ENCODE data around the gene FSCN2. TPM values are rescaled to one million over a fixed set of nuclear protein-coding genes. Genes with fewer than 3 reads are reported as not detected.

The FSCN2 gene
- total and polyA plus RNA-seq, 9 donors, result 1.7 to 4.8 (median 2.6) TPM

DNA sequence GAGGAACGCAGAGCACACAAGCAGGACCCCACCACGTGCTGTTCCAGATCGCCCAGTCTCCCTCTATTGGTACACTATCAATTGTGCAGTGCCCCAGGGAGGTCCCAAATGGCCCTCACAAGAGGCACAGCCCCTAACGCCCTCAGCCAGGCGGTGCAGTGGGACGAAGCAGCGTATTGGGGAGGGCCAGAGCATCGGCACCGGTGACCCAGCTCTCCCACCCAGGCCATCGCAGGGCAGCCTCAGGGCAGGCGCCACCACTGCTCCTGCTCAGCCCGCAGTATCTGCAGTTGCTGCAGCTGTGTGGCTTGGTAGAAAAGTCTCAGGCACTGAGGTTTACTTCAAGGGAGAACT, 29.9 kb downstream of the FSCN2 start:
- Histone ChIP-seq H3K4me3 (ENCODE audit: low read length) (no peak overlapping the region), H3K27ac (ENCODE audit: low read length) (no peak overlapping the region), H3K4me1 (ENCODE audit: control insufficient read depth, insufficient read depth, low read length) (peaks cover 11% of the 10 kb centered on the region), H3K27me3 (ENCODE audit: control insufficient read depth, insufficient read depth, low read length) (no peaks in the 10 kb centered on the region), H3K9me3 (replicated peaks; ENCODE audit: control insufficient read depth, low read depth, low read length) (no peaks in the 10 kb centered on the region), H3K36me3 (ENCODE audit: control insufficient read depth, insufficient read depth, low read length) (peaks cover 58% of the 10 kb centered on the region)
- 86% methylated on average over 10 of the region's 12 CpGs for WGBS (ENCODE audit: insufficient coverage)
- no peak for DNase-seq

DNA sequence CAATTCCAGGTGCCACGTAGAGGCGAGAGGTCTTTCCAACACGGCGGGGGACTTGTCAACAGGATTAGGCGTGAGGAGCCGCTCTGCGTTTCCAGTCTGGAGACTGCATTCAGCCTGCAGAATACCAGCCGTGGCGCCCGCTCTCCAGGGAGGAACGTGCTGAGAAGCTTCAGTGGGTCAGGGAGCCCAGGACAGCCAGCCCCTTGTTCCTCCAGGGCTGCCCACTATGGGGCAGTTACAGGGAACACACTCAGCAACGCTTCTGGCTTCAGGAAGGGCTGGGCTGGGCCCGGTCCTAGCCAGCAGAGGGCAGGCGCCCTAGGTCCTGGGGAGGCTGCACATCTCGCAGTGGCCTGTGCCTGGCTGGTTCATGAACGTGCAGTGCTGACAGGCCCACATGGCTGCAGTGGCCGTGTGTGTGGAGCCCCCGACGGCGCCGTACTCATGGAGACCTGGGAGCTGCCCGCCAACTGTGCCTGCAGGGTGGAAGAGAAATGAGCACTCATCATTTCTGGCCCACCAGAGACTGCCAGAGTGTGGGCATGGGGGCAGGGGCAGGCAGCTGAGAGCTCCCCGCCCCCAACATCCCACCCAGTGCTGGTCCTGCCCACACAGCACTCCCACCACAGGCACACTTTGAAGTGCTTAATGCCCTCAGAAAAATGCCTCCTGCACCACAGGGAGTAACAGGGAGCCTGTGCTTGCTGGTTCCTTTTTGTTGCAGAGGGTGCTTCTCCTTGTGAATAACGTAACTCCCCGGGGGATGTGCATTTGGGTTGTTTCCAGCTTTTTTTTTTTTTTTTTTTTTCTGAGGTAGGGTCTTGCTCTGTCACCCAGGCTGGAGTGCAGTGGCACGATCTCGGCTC, 31.0 kb downstream of the FSCN2 start:
- DNase-seq, result no peak
- 79% methylated on average over 22 of the region's 27 CpGs for WGBS (ENCODE audit: insufficient coverage)
- Histone ChIP-seq H3K36me3 (ENCODE audit: control insufficient read depth, insufficient read depth, low read length) (peaks cover 69% of the 10 kb centered on the region), H3K4me3 (ENCODE audit: low read length) (no peak overlapping the region), H3K9me3 (replicated peaks; ENCODE audit: control insufficient read depth, low read depth, low read length) (no peaks in the 10 kb centered on the region), H3K27me3 (ENCODE audit: control insufficient read depth, insufficient read depth, low read length) (no peaks in the 10 kb centered on the region), H3K27ac (ENCODE audit: low read length) (no peak overlapping the region), H3K4me1 (ENCODE audit: control insufficient read depth, insufficient read depth, low read length) (peaks cover under 1% of the 10 kb centered on the region)

GRCh38 chr17:81561494-81561885, 33.3 kb downstream of the FSCN2 start:
- Histone ChIP-seq H3K4me1 (ENCODE audit: control insufficient read depth, insufficient read depth, low read length) (peaks cover 8% of the 10 kb centered on the region), H3K27ac (ENCODE audit: low read length) (no peak overlapping the region)
- whole genome bisulfite sequencing (ENCODE audit: insufficient coverage), result 100% methylated on average over 1 of the region's 4 CpGs

DNA sequence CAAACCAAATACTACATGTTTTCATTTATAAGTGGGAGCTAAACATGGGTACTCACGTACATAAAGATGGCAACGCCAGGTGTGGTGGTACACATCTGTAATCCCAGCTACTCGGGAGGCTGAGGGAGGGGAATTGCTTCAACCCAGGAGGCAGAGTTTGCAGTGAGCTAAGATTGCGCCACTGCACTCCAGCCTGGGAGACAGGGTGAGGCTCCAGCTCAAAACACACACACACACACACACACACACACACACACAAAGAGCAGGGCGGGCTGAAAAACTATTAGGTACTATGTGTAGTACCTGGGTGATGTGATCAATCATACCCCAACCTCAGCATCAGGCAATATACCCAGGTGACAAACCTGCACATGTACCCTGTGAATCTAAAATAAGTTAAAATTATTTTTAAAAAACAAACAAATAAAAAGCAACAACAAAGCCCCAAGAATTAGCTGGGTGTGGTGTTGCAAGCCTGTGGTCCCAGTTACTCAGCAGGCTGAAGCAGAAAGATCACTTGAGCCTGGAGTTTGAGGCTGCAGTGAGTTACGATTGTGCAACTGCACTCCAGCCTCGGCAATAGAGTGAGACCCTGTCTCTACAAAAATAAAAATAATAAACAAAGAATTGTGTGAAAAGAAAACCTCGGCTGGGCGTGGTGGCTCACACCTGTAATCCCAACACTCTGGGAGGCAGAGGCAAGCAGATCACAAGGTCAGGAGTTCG, 35.8 kb downstream of the FSCN2 start:
- H3K4me1 ChIP-seq (ENCODE audit: control insufficient read depth, insufficient read depth, low read length), result peaks cover 27% of the 10 kb centered on the region
- H3K9me3 ChIP-seq (replicated peaks; ENCODE audit: control insufficient read depth, low read depth, low read length), result no peaks in the 10 kb centered on the region
- no CpG with 5 or more reads among the region's 10 CpGs for WGBS (ENCODE audit: insufficient coverage)
- no peaks in the 10 kb centered on the region for H3K27me3 ChIP-seq (ENCODE audit: control insufficient read depth, insufficient read depth, low read length)
- no peak for DNase-seq
- peaks cover 81% of the 10 kb centered on the region for H3K36me3 ChIP-seq (ENCODE audit: control insufficient read depth, insufficient read depth, low read length)
- no peak overlapping the region for H3K4me3 ChIP-seq (ENCODE audit: low read length)
- H3K27ac ChIP-seq (ENCODE audit: low read length), result no peak overlapping the region

More at GRCh38 chr17:81561494-81561885, 33.3 kb downstream of the FSCN2 start:
- H3K4me3 ChIP-seq (ENCODE audit: low read length), result no peak overlapping the region
- no peak for DNase-seq
- no peaks in the 10 kb centered on the region for H3K27me3 ChIP-seq (ENCODE audit: control insufficient read depth, insufficient read depth, low read length)
- H3K36me3 ChIP-seq (ENCODE audit: control insufficient read depth, insufficient read depth, low read length), result peaks cover 86% of the 10 kb centered on the region
- H3K9me3 ChIP-seq (replicated peaks; ENCODE audit: control insufficient read depth, low read depth, low read length), result no peaks in the 10 kb centered on the region

DNA sequence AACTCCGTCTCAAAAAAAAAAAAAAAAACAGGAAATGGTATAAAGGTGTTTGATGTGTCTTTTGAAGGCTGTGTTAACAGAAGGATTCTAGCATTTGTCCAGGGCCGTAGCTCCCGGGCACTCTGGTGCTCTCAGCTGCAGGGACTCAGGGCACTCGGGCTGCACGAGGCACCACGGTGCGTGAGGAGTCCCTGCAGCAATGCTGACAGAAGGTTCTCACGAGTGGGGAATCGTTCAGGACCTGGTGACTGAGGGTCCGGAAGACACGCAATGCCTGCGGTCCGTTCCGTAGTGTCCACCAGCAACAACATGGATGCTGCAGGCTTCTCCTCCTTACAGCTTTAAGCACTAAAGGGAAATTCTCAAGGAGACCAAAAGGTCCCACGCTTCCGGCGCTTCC, 36.6 kb downstream of the FSCN2 start:
- no peak for DNase-seq
- Histone ChIP-seq H3K4me1 (ENCODE audit: control insufficient read depth, insufficient read depth, low read length) (peaks cover 27% of the 10 kb centered on the region), H3K27me3 (ENCODE audit: control insufficient read depth, insufficient read depth, low read length) (no peaks in the 10 kb centered on the region), H3K27ac (ENCODE audit: low read length) (no peak overlapping the region), H3K9me3 (replicated peaks; ENCODE audit: control insufficient read depth, low read depth, low read length) (no peaks in the 10 kb centered on the region), H3K4me3 (ENCODE audit: low read length) (no peak overlapping the region), H3K36me3 (ENCODE audit: control insufficient read depth, insufficient read depth, low read length) (peaks cover 83% of the 10 kb centered on the region)
- 88% methylated on average over 14 of the region's 17 CpGs for WGBS (ENCODE audit: insufficient coverage)

DNA sequence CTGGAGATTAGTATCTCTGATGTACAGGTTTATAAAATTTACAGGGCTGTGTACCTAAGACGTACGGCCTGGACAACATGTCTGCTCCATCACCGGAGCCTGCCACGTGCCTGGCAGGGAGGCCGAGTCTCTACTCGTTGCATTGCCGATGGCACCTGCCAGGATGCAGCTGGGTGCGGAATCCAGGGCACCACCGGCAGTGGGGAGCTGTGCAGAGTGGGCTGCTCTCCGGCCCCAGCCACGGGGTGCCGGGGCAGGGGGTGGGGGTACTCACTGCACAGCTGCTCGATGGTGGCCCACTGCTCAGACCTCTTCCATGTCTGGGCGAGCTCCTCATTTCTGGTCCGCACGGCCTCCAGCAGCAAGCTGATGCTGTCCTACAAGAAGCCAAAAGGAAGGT, 37.1 kb downstream of the FSCN2 start:
- Histone ChIP-seq H3K4me3 (ENCODE audit: low read length) (no peak overlapping the region), H3K27me3 (ENCODE audit: control insufficient read depth, insufficient read depth, low read length) (no peaks in the 10 kb centered on the region), H3K4me1 (ENCODE audit: control insufficient read depth, insufficient read depth, low read length) (peaks cover 27% of the 10 kb centered on the region), H3K27ac (ENCODE audit: low read length) (peak overlapping the region; percentile 86), H3K36me3 (ENCODE audit: control insufficient read depth, insufficient read depth, low read length) (peaks cover 84% of the 10 kb centered on the region), H3K9me3 (replicated peaks; ENCODE audit: control insufficient read depth, low read depth, low read length) (no peaks in the 10 kb centered on the region)
- WGBS (ENCODE audit: insufficient coverage), result 90% methylated on average over 16 of the region's 16 CpGs
- no peak for DNase-seq

DNA sequence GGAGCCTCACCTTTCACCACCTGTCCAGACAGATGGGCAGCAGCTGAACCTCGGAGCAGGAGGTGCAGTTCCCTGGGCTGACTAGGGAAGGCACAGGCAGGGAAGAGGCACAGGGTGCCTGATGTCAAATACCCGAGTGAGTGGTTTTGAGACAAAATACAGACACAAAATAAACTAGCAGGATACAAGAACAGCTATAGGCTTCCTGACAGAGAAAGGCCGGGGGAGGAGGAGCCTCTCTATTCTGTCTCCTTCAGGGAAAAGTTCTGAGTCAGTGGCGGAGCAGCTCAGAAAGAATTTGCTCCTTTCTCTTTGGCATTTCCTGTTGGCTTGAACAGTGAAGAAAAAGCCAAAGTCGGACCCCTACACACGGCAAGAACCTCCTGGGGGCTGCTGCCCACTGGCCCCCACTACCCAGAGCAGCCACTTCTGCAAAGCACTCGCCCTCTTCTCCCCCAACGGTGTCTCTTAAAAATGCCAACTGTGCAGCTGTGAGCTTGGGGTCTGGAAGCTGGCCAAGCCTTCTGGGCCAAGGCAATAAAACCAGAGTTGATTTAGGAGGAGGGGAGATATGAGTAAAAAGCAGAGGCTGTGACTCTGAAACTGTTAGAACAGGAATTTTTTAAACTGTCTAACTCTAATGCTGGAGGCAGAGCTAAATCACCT, 38.4 kb downstream of the FSCN2 start:
- no peak overlapping the region for H3K4me3 ChIP-seq (ENCODE audit: low read length)
- H3K9me3 ChIP-seq (replicated peaks; ENCODE audit: control insufficient read depth, low read depth, low read length), result no peaks in the 10 kb centered on the region
- WGBS (ENCODE audit: insufficient coverage), result 0% methylated on average over 2 of the region's 8 CpGs
- DNase-seq, result peak; percentile 93
- peaks cover 27% of the 10 kb centered on the region for H3K4me1 ChIP-seq (ENCODE audit: control insufficient read depth, insufficient read depth, low read length)
- H3K27ac ChIP-seq (ENCODE audit: low read length), result peak overlapping the region; percentile 86
- H3K36me3 ChIP-seq (ENCODE audit: control insufficient read depth, insufficient read depth, low read length), result peaks cover 89% of the 10 kb centered on the region
- H3K27me3 ChIP-seq (ENCODE audit: control insufficient read depth, insufficient read depth, low read length), result no peaks in the 10 kb centered on the region

DNA sequence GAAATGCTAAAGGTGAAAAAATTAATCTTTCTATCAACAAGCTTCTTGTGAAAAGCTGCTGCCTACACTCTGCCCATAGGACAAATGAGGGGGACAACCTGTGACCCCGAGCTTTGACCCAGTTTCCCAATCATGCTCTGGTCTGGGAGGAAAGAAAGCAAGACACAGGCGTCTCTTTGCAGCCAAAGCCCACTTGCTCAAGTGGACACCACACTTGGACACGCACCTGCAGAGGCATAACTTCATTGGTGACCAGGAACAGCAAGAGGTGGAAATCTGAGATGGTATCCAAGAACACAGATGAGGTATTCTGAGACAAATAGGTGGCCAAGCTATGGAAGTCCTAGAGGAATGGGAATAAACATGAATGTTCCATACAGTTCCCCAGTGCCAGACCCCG, 39.0 kb downstream of the FSCN2 start:
- WGBS (ENCODE audit: insufficient coverage), result 63% methylated on average over 1 of the region's 4 CpGs
- Histone ChIP-seq H3K4me1 (ENCODE audit: control insufficient read depth, insufficient read depth, low read length) (peaks cover 27% of the 10 kb centered on the region), H3K36me3 (ENCODE audit: control insufficient read depth, insufficient read depth, low read length) (peaks cover 86% of the 10 kb centered on the region), H3K9me3 (replicated peaks; ENCODE audit: control insufficient read depth, low read depth, low read length) (no peaks in the 10 kb centered on the region), H3K27me3 (ENCODE audit: control insufficient read depth, insufficient read depth, low read length) (no peaks in the 10 kb centered on the region), H3K4me3 (ENCODE audit: low read length) (no peak overlapping the region), H3K27ac (ENCODE audit: low read length) (peak overlapping the region; percentile 86)
- DNase-seq, result no peak

DNA sequence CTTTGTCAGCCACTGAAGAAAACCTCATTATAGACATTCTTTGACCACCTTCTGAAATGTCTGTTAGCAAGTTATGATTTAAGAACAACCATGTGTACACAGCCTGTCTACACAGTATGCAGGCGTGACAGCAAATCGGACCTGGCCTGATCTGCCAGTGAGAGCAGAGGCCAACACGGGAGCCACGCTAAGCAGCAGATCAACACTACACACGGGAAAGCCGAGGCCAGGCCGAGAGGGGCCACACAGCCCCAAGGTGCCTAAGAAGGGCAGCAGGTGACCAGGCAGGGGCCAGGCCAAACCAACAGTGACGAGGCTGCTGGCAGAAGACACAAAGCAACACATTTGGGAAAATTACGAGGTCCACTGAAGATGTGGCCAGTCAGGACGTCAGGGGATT, 40.2 kb downstream of the FSCN2 start:
- no peak for DNase-seq
- WGBS (ENCODE audit: insufficient coverage), result 77% methylated on average over 10 of the region's 10 CpGs
- no peaks in the 10 kb centered on the region for H3K9me3 ChIP-seq (replicated peaks; ENCODE audit: control insufficient read depth, low read depth, low read length)
- peaks cover 80% of the 10 kb centered on the region for H3K36me3 ChIP-seq (ENCODE audit: control insufficient read depth, insufficient read depth, low read length)
- no peaks in the 10 kb centered on the region for H3K27me3 ChIP-seq (ENCODE audit: control insufficient read depth, insufficient read depth, low read length)
- H3K27ac ChIP-seq (ENCODE audit: low read length), result no peak overlapping the region
- H3K4me1 ChIP-seq (ENCODE audit: control insufficient read depth, insufficient read depth, low read length), result peaks cover 27% of the 10 kb centered on the region
- H3K4me3 ChIP-seq (ENCODE audit: low read length), result no peak overlapping the region

DNA sequence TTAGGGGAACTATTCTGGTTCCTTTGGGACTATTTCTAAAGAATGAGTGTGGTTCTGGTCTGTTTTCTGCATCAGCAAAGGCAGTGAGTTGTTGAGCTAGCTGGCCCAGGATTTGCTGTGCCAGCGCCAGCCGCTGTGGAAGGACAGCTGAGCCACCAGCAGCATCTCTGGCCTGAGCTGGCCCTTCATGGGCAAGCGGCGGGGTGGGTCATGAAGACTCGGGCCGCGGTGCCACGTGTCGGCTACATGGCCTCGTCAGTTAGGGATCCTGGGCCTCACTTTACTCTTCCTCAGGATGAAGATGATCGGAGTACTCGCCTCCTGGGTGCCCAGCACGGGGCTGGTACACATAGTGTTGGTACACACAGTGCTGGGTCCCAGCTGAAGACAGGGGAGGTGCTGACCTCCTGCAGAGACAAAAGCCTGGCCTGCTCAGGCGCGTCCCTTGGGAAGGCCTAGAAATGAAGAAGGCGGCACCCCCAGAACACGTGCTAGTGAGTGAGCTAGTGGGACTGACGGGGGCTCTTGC, 41.9 kb downstream of the FSCN2 start:
- Histone ChIP-seq H3K36me3 (ENCODE audit: control insufficient read depth, insufficient read depth, low read length) (peaks cover 77% of the 10 kb centered on the region), H3K4me3 (ENCODE audit: low read length) (no peak overlapping the region), H3K27ac (ENCODE audit: low read length) (no peak overlapping the region), H3K4me1 (ENCODE audit: control insufficient read depth, insufficient read depth, low read length) (peaks cover 27% of the 10 kb centered on the region), H3K27me3 (ENCODE audit: control insufficient read depth, insufficient read depth, low read length) (no peaks in the 10 kb centered on the region), H3K9me3 (replicated peaks; ENCODE audit: control insufficient read depth, low read depth, low read length) (no peaks in the 10 kb centered on the region)
- 94% methylated on average over 18 of the region's 18 CpGs for WGBS (ENCODE audit: insufficient coverage)
- DNase-seq, result no peak

All from muscle of leg (tissue), 11 donors.